HFFc6 (cell line): Measurements from ENCODE around the gene PCYOX1L. TPM values are rescaled to one million over a fixed set of nuclear protein-coding genes. Genes with fewer than 3 reads are reported as not detected.

Experiments used
- DNase-seq: peaks from one replicate; pipeline ENCODE4 v3.0.0-alpha.2; 2018
- H3K27ac Mint-ChIP-seq: 2 replicates; pipeline ENCODE4 v1.8.0; 2020; ENCODE audit warnings: mild to moderate bottlenecking, mixed read lengths
- H3K27me3 Mint-ChIP-seq: 2 replicates; pipeline ENCODE4 v1.8.0; 2021; ENCODE audit warnings: mild to moderate bottlenecking, moderate library complexity, mixed read lengths; ENCODE audit not compliant: insufficient read depth
- H3K36me3 Mint-ChIP-seq: 2 replicates; pipeline ENCODE4 v1.8.0; 2021; ENCODE audit warnings: low read depth, mixed read lengths
- H3K4me1 Mint-ChIP-seq: 2 replicates; pipeline ENCODE4 v1.8.0; 2020; ENCODE audit warnings: low read depth, mixed read lengths
- H3K4me3 Mint-ChIP-seq: 2 replicates; pipeline ENCODE4 v1.8.0; 2020; ENCODE audit warnings: mild to moderate bottlenecking, moderate library complexity, mixed read lengths
- H3K9me3 Mint-ChIP-seq: 2 replicates; pipeline ENCODE4 v1.8.0; 2020; ENCODE audit warnings: mild to moderate bottlenecking, mixed read lengths
- total RNA-seq, 6 experiments: library from RNA; stranded (reverse); fragmentation: NEBNext Ultra II Directional; extraction: Animal tissue kit (Norgen Biotek cat#: 25700); gene quantifications; 2 replicates in 1 of 6; 3 replicates in 5 of 6; pipeline ENCODE4 v1.2.3, GENCODE V29; 2021
- TF ChIP-seq, protein P1 (sequence below): fragments of 200-600 bp; sonication (generic); IDR thresholded peaks from 2 replicates; pipeline ENCODE4 v1.5.0; 2021; ENCODE audit warnings: antibody characterized with exemption, mild to moderate bottlenecking

PCYOX1L gene
- total RNA-seq, 6 experiments from 2014 or later, result 9.8 to 13.5 (median 11.0) TPM

DNA sequence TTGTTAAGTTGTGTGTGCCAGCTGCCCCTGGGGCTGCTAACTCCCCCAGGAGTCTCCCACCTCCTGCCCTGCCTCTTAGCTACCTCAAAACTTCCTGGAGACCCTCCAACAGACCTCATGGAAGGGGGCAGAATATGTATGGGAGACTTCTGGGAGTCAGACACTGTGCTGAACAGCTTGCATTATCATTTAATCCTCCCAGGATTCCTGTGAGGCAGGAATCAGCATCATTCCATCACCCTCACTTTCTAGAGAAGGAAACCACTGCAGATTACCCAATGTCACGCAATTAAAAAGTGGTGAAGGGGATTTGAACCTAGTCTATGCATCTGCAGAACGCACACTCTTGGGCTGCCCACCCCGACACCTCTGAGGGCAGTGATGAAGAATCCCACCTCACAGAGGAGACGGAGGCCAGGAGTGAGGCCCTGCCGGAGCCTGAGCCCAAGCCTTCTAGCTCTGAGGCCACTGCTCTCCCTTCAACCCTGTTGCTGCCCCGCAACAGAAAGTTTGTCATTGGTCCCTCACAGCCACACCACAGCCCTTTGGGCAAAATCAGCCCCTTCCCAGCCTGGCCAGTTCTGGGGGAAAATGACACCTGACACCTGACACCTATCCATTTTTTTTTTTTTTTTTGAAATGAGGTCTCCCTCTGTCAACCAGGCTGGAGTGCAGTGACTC, 51.6 kb downstream of the PCYOX1L start:
- H3K4me3 Mint-ChIP-seq, result peak overlapping the region; percentile 96
- TF ChIP-seq, protein P1, sequence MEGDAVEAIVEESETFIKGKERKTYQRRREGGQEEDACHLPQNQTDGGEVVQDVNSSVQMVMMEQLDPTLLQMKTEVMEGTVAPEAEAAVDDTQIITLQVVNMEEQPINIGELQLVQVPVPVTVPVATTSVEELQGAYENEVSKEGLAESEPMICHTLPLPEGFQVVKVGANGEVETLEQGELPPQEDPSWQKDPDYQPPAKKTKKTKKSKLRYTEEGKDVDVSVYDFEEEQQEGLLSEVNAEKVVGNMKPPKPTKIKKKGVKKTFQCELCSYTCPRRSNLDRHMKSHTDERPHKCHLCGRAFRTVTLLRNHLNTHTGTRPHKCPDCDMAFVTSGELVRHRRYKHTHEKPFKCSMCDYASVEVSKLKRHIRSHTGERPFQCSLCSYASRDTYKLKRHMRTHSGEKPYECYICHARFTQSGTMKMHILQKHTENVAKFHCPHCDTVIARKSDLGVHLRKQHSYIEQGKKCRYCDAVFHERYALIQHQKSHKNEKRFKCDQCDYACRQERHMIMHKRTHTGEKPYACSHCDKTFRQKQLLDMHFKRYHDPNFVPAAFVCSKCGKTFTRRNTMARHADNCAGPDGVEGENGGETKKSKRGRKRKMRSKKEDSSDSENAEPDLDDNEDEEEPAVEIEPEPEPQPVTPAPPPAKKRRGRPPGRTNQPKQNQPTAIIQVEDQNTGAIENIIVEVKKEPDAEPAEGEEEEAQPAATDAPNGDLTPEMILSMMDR, result no peak
- H3K27ac Mint-ChIP-seq, result peak overlapping the region; percentile 97
- H3K9me3 Mint-ChIP-seq, result no peaks in the 10 kb centered on the region
- DNase-seq, result no peak
- H3K4me1 Mint-ChIP-seq, result peaks cover 88% of the 10 kb centered on the region
- peaks cover 42% of the 10 kb centered on the region for H3K36me3 Mint-ChIP-seq
- H3K27me3 Mint-ChIP-seq, result no peaks in the 10 kb centered on the region; the same call in 1 of the 2 replicates

DNA sequence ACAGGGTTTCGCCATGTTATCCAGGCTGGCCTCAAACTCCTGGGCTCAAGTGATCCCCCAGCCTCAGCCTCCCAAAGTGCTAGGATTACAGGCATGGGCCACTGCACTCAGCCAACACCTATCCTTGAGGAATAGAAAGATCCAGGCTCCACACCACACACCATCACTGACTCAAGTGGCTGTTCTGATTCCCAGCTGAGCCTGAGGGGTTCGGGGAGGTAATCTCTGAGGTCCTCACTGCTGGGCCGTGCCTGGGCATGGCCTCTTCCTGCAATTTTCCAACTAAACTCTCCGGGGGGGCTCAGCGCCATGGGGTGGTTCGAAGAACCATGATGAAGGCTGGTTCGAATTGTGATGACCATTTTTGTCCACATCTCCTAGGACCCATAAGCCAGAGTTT, 52.2 kb downstream of the PCYOX1L start:
- Mint-ChIP-seq H3K36me3 (peaks cover 49% of the 10 kb centered on the region), H3K27me3 (no peaks in the 10 kb centered on the region; the same call in 1 of the 2 replicates), H3K27ac (peak overlapping the region; percentile 97), H3K9me3 (no peaks in the 10 kb centered on the region), H3K4me1 (peaks cover 88% of the 10 kb centered on the region), H3K4me3 (peak overlapping the region; percentile 96)
- DNase-seq, result no peak
- TF ChIP-seq, protein P1, result no peak

DNA sequence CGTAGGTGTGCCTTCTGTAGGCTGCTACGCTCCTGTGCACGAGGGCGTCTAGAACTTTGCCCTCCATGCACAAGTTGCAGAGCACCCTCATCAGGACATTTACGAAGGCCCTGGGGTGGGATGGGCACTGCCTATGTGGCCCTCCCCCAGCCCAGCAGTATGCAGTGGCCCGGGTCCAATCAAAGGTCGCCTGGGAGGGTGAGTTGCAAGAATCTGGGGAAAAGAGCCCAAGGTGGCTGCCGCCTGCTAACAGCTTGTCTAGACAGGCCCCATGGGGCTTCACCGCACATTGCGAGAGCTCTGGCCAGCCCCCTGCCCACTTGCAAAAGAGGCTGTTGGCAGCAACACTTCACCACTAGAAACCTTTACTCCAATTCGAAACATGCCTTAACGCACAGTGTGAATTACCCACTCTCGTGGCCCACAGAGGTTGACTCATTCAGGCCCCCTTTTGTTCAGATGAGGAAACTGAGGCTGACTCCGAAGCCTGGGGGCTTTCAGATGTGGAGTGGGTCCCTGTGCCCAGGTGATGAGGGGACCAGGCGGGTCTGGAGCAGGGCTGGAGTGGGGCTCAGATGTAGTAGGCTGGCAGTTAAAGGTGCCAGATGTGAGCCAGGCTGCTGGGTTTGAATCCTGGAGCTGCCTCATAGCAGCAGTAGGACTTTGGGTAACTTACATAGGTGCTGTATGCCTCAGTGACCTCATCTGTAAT, 53.0 kb downstream of the PCYOX1L start:
- peaks cover 88% of the 10 kb centered on the region for H3K4me1 Mint-ChIP-seq
- H3K4me3 Mint-ChIP-seq, result 0 out of 2 replicates have a peak overlapping the region, but pooled peaks have one; percentile 4
- no peaks in the 10 kb centered on the region for H3K9me3 Mint-ChIP-seq
- TF ChIP-seq, protein P1, result no peak
- H3K27ac Mint-ChIP-seq, result peak overlapping the region; percentile 13; the same call in 1 of the 2 replicates
- H3K27me3 Mint-ChIP-seq, result no peaks in the 10 kb centered on the region; the same call in 1 of the 2 replicates
- peaks cover 52% of the 10 kb centered on the region for H3K36me3 Mint-ChIP-seq
- DNase-seq, result no peak

DNA sequence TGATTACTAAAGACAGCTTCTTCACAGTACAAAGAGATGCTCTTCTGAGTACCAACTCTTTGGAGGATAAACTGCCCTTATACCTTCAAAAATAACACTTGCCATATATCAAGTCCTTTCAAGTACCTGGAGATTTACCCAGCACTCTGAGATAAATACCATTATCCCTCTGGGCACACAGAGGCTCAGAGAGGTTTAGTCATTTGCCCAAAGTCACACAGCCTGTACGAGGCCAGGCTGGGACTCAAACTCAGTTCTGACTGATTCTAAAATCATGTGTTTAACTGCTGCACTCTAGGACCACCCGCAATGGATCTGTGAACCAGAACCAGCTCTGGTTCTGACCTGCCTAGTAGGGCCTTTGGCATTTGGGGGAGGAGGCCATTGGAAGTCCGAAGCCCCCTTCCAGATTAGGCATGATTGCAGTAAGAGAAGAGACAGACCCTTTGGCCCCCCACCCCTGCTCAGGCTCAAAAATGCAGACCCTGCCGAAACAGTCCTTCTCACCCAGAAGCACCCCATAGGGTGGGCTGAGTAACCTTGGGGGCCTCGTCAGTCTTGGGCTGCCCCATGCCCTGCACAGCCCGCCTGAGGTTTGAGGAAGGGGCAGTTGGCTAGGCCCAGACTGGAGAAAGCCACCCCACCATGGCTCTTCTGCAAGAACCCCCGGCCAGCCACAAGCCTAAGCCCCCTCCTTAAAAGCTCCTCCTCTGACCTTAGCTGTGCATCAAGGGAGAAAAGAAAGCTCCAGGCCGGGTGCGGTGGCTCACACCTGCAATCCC, 54.1 kb downstream of the PCYOX1L start:
- H3K27ac Mint-ChIP-seq, result peak overlapping the region; percentile 86
- no peak for DNase-seq
- H3K36me3 Mint-ChIP-seq, result peaks cover 57% of the 10 kb centered on the region
- TF ChIP-seq, protein P1, result no peak
- H3K27me3 Mint-ChIP-seq, result no peaks in the 10 kb centered on the region; the same call in 1 of the 2 replicates
- peak overlapping the region; percentile 17; the same call in 1 of the 2 replicates for H3K4me3 Mint-ChIP-seq
- H3K4me1 Mint-ChIP-seq, result peaks cover 90% of the 10 kb centered on the region
- no peaks in the 10 kb centered on the region for H3K9me3 Mint-ChIP-seq

DNA sequence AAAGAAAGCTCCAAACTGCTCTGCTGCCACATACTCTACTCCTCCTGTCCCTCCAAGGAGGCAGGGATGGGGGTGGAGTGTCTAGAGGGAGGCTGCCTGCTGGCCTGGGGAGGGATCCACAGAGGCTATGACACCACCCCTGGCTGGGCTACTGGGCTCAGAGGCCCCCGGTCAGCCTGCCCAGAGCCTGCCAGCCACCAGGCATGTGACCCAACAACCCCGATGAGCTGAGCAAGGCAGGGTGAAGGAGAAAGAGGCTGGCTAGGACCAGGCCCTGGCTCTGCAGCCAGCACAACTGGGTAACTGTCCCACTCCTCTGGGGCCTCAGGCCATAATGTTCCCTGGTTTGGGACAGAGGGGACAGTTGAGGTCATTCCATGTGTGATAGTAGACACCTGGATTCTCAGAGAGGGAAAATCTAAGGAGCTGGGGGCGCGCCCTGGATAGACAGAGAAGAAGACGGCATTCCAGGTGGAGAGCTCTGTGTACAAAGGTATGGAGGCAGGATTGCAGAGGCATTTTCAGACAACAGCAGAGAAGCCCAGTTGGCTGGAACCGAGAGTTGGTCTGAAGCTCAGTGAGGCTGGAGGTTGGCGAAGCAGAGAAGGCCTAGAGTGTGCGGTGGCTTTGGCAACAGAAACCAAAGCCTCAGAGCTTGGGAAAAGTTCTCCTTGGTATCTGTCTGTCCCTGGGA, 55.1 kb downstream of the PCYOX1L start:
- peaks cover 58% of the 10 kb centered on the region for H3K36me3 Mint-ChIP-seq
- no peaks in the 10 kb centered on the region for H3K9me3 Mint-ChIP-seq
- no peak for DNase-seq
- TF ChIP-seq, protein P1, result no peak
- H3K27me3 Mint-ChIP-seq, result no peaks in the 10 kb centered on the region; the same call in 1 of the 2 replicates
- H3K4me3 Mint-ChIP-seq, result peak overlapping the region; percentile 55
- peaks cover 96% of the 10 kb centered on the region for H3K4me1 Mint-ChIP-seq
- peak overlapping the region; percentile 86 for H3K27ac Mint-ChIP-seq
